Chondrocyte (in vitro differentiated cells): ENCODE results near the gene L3MBTL4. TPM values are rescaled to one million over a fixed set of nuclear protein-coding genes. Genes with fewer than 3 reads are reported as not detected.

Source experiments
- DNase-seq: peaks from one replicate; pipeline ENCODE4 v3.0.0; 2021; ENCODE audit warnings: mixed read lengths, low spot score
- H3K27ac Mint-ChIP-seq: one replicate; pipeline ENCODE4 v1.8.0; 2021; ENCODE audit warnings: mild to moderate bottlenecking, moderate library complexity, mixed read lengths; ENCODE audit not compliant: unreplicated experiment
- H3K27me3 Mint-ChIP-seq: 2 replicates; pipeline ENCODE4 v1.8.0; 2021; ENCODE audit warnings: low read depth, mixed read lengths
- H3K36me3 Mint-ChIP-seq: 2 replicates; pipeline ENCODE4 v1.8.0; 2021; ENCODE audit warnings: low read depth, mixed read lengths
- H3K4me1 Mint-ChIP-seq: 2 replicates; pipeline ENCODE4 v1.8.0; 2021; ENCODE audit warnings: low read depth, mild to moderate bottlenecking, mixed read lengths
- H3K4me3 Mint-ChIP-seq: one replicate; pipeline ENCODE4 v1.8.0; 2021; ENCODE audit warnings: mild to moderate bottlenecking, moderate library complexity, mixed read lengths; ENCODE audit not compliant: unreplicated experiment
- H3K9me3 Mint-ChIP-seq: 2 replicates; pipeline ENCODE4 v1.8.0; 2021; ENCODE audit warnings: low read depth, mixed read lengths
- total RNA-seq: library from RNA; stranded (reverse); gene quantifications from 3 replicates; pipeline ENCODE4 v1.2.1, GENCODE V29; 2021
- TF ChIP-seq, protein P1 (sequence below): fragments of 200-600 bp; sonication (generic); IDR thresholded peaks from 2 replicates; pipeline ENCODE4 v1.5.0; 2021; ENCODE audit warnings: antibody characterized with exemption, mild to moderate bottlenecking, moderate library complexity

The L3MBTL4 gene
- total RNA-seq, 1 donor from 2014 or later = 1.0 TPM

DNA sequence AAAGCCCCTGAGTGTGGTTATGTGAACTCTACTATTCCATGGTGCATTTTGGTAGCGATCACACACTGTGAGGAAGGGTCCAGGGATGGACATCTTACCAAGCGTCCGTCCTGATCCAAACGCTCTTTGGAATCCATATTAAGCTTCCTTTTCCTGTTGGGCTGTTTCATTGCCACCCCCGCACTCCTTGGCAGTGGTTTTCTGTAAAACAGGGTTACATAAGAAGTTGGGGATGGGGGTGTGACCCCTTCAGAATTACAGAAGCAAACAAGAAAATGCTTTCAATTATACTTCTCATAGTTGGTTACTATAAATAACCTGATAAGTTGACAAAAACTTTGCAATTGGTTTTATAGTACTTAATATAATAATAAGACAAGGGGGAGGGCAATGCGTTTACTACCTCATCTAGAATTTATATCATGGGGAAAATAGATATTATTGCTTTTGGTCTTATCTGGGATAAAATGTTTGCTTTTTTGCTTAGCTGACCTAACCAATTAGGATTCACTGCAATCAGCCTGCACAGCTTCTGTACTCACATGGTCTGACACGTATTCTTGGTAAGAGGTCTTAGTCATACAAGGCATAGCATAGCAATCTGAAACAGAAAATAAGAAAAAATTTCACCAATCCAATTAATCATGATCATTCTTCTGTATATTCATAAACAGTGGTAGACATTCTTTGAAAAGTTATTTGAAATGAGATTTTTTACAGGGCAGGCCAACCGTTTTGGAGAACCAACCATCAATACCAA, 103.1 kb downstream of the L3MBTL4 start:
- Mint-ChIP-seq H3K4me1 (no peaks in the 10 kb centered on the region), H3K36me3 (no peaks in the 10 kb centered on the region), H3K4me3 (no peak overlapping the region), H3K27ac (no peak overlapping the region), H3K9me3 (no peaks in the 10 kb centered on the region), H3K27me3 (peaks cover 5% of the 10 kb centered on the region)
- TF ChIP-seq, protein P1, sequence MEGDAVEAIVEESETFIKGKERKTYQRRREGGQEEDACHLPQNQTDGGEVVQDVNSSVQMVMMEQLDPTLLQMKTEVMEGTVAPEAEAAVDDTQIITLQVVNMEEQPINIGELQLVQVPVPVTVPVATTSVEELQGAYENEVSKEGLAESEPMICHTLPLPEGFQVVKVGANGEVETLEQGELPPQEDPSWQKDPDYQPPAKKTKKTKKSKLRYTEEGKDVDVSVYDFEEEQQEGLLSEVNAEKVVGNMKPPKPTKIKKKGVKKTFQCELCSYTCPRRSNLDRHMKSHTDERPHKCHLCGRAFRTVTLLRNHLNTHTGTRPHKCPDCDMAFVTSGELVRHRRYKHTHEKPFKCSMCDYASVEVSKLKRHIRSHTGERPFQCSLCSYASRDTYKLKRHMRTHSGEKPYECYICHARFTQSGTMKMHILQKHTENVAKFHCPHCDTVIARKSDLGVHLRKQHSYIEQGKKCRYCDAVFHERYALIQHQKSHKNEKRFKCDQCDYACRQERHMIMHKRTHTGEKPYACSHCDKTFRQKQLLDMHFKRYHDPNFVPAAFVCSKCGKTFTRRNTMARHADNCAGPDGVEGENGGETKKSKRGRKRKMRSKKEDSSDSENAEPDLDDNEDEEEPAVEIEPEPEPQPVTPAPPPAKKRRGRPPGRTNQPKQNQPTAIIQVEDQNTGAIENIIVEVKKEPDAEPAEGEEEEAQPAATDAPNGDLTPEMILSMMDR = no peak
- DNase-seq = no peak

- H3K36me3 Mint-ChIP-seq = no peaks in the 10 kb centered on the region
- H3K4me1 Mint-ChIP-seq = no peaks in the 10 kb centered on the region
- TF ChIP-seq, protein P1 = no peak
- no peak for DNase-seq
- H3K27ac Mint-ChIP-seq = no peak overlapping the region
- peaks cover 5% of the 10 kb centered on the region for H3K27me3 Mint-ChIP-seq
- H3K4me3 Mint-ChIP-seq = no peak overlapping the region
- H3K9me3 Mint-ChIP-seq = no peaks in the 10 kb centered on the region
Observed at GRCh38 chr18:6310714-6311113, 104.0 kb downstream of the L3MBTL4 start.

DNA sequence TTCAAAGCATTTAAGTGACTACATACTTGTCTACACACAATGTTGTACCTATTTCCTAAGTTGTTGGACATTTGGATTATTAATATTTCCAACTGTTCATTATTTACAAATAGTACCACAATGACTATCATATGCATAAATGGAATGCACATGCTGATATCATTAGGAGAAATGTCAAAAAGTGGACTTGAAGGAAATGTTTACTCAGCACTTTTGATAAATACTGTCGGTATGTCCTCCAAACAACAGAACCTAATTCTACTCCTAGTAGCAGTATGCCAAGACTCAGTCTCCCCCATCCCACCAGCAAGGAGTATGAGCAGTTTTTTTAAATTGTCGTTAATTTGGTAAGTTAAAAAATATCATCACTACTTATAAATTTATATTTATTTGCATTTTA, 116.8 kb downstream of the L3MBTL4 start:
- Mint-ChIP-seq H3K27me3 (no peaks in the 10 kb centered on the region), H3K36me3 (no peaks in the 10 kb centered on the region), H3K9me3 (no peaks in the 10 kb centered on the region), H3K4me3 (no peak overlapping the region), H3K4me1 (peaks cover 5% of the 10 kb centered on the region), H3K27ac (no peak overlapping the region)
- TF ChIP-seq, protein P1 = no peak
- no peak for DNase-seq

- H3K4me1 Mint-ChIP-seq = peaks cover 5% of the 10 kb centered on the region
- peaks cover 4% of the 10 kb centered on the region for H3K27me3 Mint-ChIP-seq
- TF ChIP-seq, protein P1 = no peak
- H3K9me3 Mint-ChIP-seq = no peaks in the 10 kb centered on the region
- H3K27ac Mint-ChIP-seq = no peak overlapping the region
- no peak overlapping the region for H3K4me3 Mint-ChIP-seq
- no peaks in the 10 kb centered on the region for H3K36me3 Mint-ChIP-seq
- DNase-seq = no peak
Observed at GRCh38 chr18:6294148-6294784, 120.4 kb downstream of the L3MBTL4 start.

- TF ChIP-seq, protein P1 = no peak
- DNase-seq = no peak
- Mint-ChIP-seq H3K4me3 (no peak overlapping the region), H3K36me3 (no peaks in the 10 kb centered on the region), H3K27me3 (peaks cover 6% of the 10 kb centered on the region), H3K4me1 (peaks cover 5% of the 10 kb centered on the region), H3K9me3 (no peaks in the 10 kb centered on the region), H3K27ac (no peak overlapping the region)
Observed at GRCh38 chr18:6289843-6290242, 124.9 kb downstream of the L3MBTL4 start.
